ENCODE results near the gene DMAC2. TPM values are rescaled to one million over a fixed set of nuclear protein-coding genes. Genes with fewer than 3 reads are reported as not detected.

Gene DMAC2
- polyA plus RNA-seq, 4 donors = 67.8 to 122 (median 90.5) TPM

- H3K4me1 ChIP-seq (ENCODE audit: control insufficient read depth in 3 of 3, insufficient read depth in 2 of 3, low read depth in 1 of 3, low read length in 2 of 3) = peaks cover 3 to 8% (median 8%) of the 10 kb centered on the region in 3 donors
- no peak overlapping the region for H3K27ac ChIP-seq (ENCODE audit: low read depth in 1 of 3, low read length in 2 of 3)
- no peaks in the 10 kb centered on the region for H3K9me3 ChIP-seq (ENCODE audit: control insufficient read depth in 2 of 2, insufficient read depth in 1 of 2, low read depth in 1 of 2, low read length in 1 of 2)
- no peak overlapping the region for H3K4me3 ChIP-seq (ENCODE audit: low read depth in 1 of 3, low read length in 3 of 3)
- 24 to 49% (median 38%) methylated on average over 12 of the region's 12 CpGs for WGBS, 3 donors
- DNase-seq (peak in 1 of 2 donors; percentile 29), FAIRE-seq (no peak)
- H3K36me3 ChIP-seq (ENCODE audit: control insufficient read depth in 3 of 3, insufficient read depth in 2 of 3, low read depth in 1 of 3, low read length in 3 of 3) = peaks cover 0 to 38% (median 0%) of the 10 kb centered on the region in 3 donors
- no peaks in the 10 kb centered on the region for H3K27me3 ChIP-seq (ENCODE audit: control insufficient read depth in 3 of 3, insufficient read depth in 3 of 3, low read length in 3 of 3)
Measured at GRCh38 chr19:41403181-41403970, 36.3 kb downstream of the DMAC2 start.

GRCh38 chr19:41402010-41402409 lies 37.7 kb downstream of the DMAC2 start:
- whole genome bisulfite sequencing, 3 donors = 79 to 82% (median 81%) methylated on average over 3 of the region's 3 CpGs
- Histone ChIP-seq H3K27ac (ENCODE audit: low read depth in 1 of 3, low read length in 2 of 3) (no peak overlapping the region), H3K4me3 (ENCODE audit: low read depth in 1 of 3, low read length in 3 of 3) (no peak overlapping the region), H3K36me3 (ENCODE audit: control insufficient read depth in 3 of 3, insufficient read depth in 2 of 3, low read depth in 1 of 3, low read length in 3 of 3) (peaks cover 0 to 29% (median 0%) of the 10 kb centered on the region in 3 donors), H3K4me1 (ENCODE audit: control insufficient read depth in 3 of 3, insufficient read depth in 2 of 3, low read depth in 1 of 3, low read length in 2 of 3) (peaks cover 3 to 9% (median 7%) of the 10 kb centered on the region in 3 donors), H3K27me3 (ENCODE audit: control insufficient read depth in 3 of 3, insufficient read depth in 3 of 3, low read length in 3 of 3) (no peaks in the 10 kb centered on the region), H3K9me3 (ENCODE audit: control insufficient read depth in 2 of 2, insufficient read depth in 1 of 2, low read depth in 1 of 2, low read length in 1 of 2) (no peaks in the 10 kb centered on the region)
- FAIRE-seq = no peak
- DNase-seq = no peak

- WGBS, 3 donors = 69 to 81% (median 80%) methylated on average over 4 of the region's 4 CpGs
- H3K4me1 ChIP-seq (ENCODE audit: control insufficient read depth in 3 of 3, insufficient read depth in 2 of 3, low read depth in 1 of 3, low read length in 2 of 3) = peaks cover 3 to 9% (median 7%) of the 10 kb centered on the region in 3 donors
- FAIRE-seq = no peak
Measured at GRCh38 chr19:41401483-41401882, 38.2 kb downstream of the DMAC2 start.

GRCh38 chr19:41399525-41399924 lies 40.2 kb downstream of the DMAC2 start:
- H3K4me3 ChIP-seq (ENCODE audit: low read depth in 1 of 3, low read length in 3 of 3) = no peak overlapping the region
- no peak for FAIRE-seq
- H3K36me3 ChIP-seq (ENCODE audit: control insufficient read depth in 3 of 3, insufficient read depth in 2 of 3, low read depth in 1 of 3, low read length in 3 of 3) = peaks cover 0 to 22% (median 0%) of the 10 kb centered on the region in 3 donors
- peaks cover 3 to 9% (median 7%) of the 10 kb centered on the region in 3 donors for H3K4me1 ChIP-seq (ENCODE audit: control insufficient read depth in 3 of 3, insufficient read depth in 2 of 3, low read depth in 1 of 3, low read length in 2 of 3)
- H3K9me3 ChIP-seq (ENCODE audit: control insufficient read depth in 2 of 2, insufficient read depth in 1 of 2, low read depth in 1 of 2, low read length in 1 of 2) = no peaks in the 10 kb centered on the region
- no peaks in the 10 kb centered on the region for H3K27me3 ChIP-seq (ENCODE audit: control insufficient read depth in 3 of 3, insufficient read depth in 3 of 3, low read length in 3 of 3)
- WGBS, 3 donors = 85 to 93% (median 88%) methylated on average over 2 of the region's 2 CpGs
- no peak for DNase-seq
- H3K27ac ChIP-seq (ENCODE audit: low read depth in 1 of 3, low read length in 2 of 3) = no peak overlapping the region

More at GRCh38 chr19:41401483-41401882, 38.2 kb downstream of the DMAC2 start:
- Histone ChIP-seq H3K4me3 (ENCODE audit: low read depth in 1 of 3, low read length in 3 of 3) (no peak overlapping the region), H3K27me3 (ENCODE audit: control insufficient read depth in 3 of 3, insufficient read depth in 3 of 3, low read length in 3 of 3) (no peaks in the 10 kb centered on the region), H3K9me3 (ENCODE audit: control insufficient read depth in 2 of 2, insufficient read depth in 1 of 2, low read depth in 1 of 2, low read length in 1 of 2) (no peaks in the 10 kb centered on the region), H3K36me3 (ENCODE audit: control insufficient read depth in 3 of 3, insufficient read depth in 2 of 3, low read depth in 1 of 3, low read length in 3 of 3) (peaks cover 0 to 27% (median 0%) of the 10 kb centered on the region in 3 donors), H3K27ac (ENCODE audit: low read depth in 1 of 3, low read length in 2 of 3) (no peak overlapping the region)
- no peak for DNase-seq

- Histone ChIP-seq H3K27ac (ENCODE audit: low read depth in 1 of 3, low read length in 2 of 3) (no peak overlapping the region), H3K9me3 (ENCODE audit: control insufficient read depth in 2 of 2, insufficient read depth in 1 of 2, low read depth in 1 of 2, low read length in 1 of 2) (no peaks in the 10 kb centered on the region), H3K27me3 (ENCODE audit: control insufficient read depth in 3 of 3, insufficient read depth in 3 of 3, low read length in 3 of 3) (no peaks in the 10 kb centered on the region), H3K4me1 (ENCODE audit: control insufficient read depth in 3 of 3, insufficient read depth in 2 of 3, low read depth in 1 of 3, low read length in 2 of 3) (peaks cover 3 to 9% (median 7%) of the 10 kb centered on the region in 3 donors), H3K36me3 (ENCODE audit: control insufficient read depth in 3 of 3, insufficient read depth in 2 of 3, low read depth in 1 of 3, low read length in 3 of 3) (peaks cover 0 to 23% (median 0%) of the 10 kb centered on the region in 3 donors), H3K4me3 (ENCODE audit: low read depth in 1 of 3, low read length in 3 of 3) (peak overlapping the region in 1 of 3 donors; percentile 4)
- no peak for FAIRE-seq
- 77 to 89% (median 89%) methylated on average over 3 of the region's 3 CpGs for WGBS, 3 donors
- no peak for DNase-seq
Measured at GRCh38 chr19:41399091-41399490, 40.6 kb downstream of the DMAC2 start.

GRCh38 chr19:41398598-41398997 lies 41.1 kb downstream of the DMAC2 start:
- no peaks in the 10 kb centered on the region for H3K27me3 ChIP-seq (ENCODE audit: control insufficient read depth in 3 of 3, insufficient read depth in 3 of 3, low read length in 3 of 3)
- H3K9me3 ChIP-seq (ENCODE audit: control insufficient read depth in 2 of 2, insufficient read depth in 1 of 2, low read depth in 1 of 2, low read length in 1 of 2) = no peaks in the 10 kb centered on the region
- peak overlapping the region; percentile 84 to 93 (median 89) for H3K4me3 ChIP-seq (ENCODE audit: low read depth in 1 of 3, low read length in 3 of 3)
- WGBS, 3 donors = 28 to 56% (median 42%) methylated on average over 3 of the region's 3 CpGs
- no peak for DNase-seq
- no peak overlapping the region for H3K27ac ChIP-seq (ENCODE audit: low read depth in 1 of 3, low read length in 2 of 3)
- H3K4me1 ChIP-seq (ENCODE audit: control insufficient read depth in 3 of 3, insufficient read depth in 2 of 3, low read depth in 1 of 3, low read length in 2 of 3) = peaks cover 3 to 9% (median 7%) of the 10 kb centered on the region in 3 donors
- H3K36me3 ChIP-seq (ENCODE audit: control insufficient read depth in 3 of 3, insufficient read depth in 2 of 3, low read depth in 1 of 3, low read length in 3 of 3) = peaks cover 0 to 25% (median 0%) of the 10 kb centered on the region in 3 donors
- FAIRE-seq = no peak

- peaks cover 3 to 9% (median 7%) of the 10 kb centered on the region in 3 donors for H3K4me1 ChIP-seq (ENCODE audit: control insufficient read depth in 3 of 3, insufficient read depth in 2 of 3, low read depth in 1 of 3, low read length in 2 of 3)
- H3K36me3 ChIP-seq (ENCODE audit: control insufficient read depth in 3 of 3, insufficient read depth in 2 of 3, low read depth in 1 of 3, low read length in 3 of 3) = peaks cover 0 to 20% (median 0%) of the 10 kb centered on the region in 3 donors
- peak overlapping the region; percentile 34 to 93 (median 76) for H3K27ac ChIP-seq (ENCODE audit: low read depth in 1 of 3, low read length in 2 of 3)
- H3K4me3 ChIP-seq (ENCODE audit: low read depth in 1 of 3, low read length in 3 of 3) = peak overlapping the region; percentile 84 to 93 (median 89)
- no peak for FAIRE-seq
- DNase-seq = no peak
- H3K27me3 ChIP-seq (ENCODE audit: control insufficient read depth in 3 of 3, insufficient read depth in 3 of 3, low read length in 3 of 3) = no peaks in the 10 kb centered on the region
- 0 to 1% (median 0%) methylated on average over 5 of the region's 5 CpGs for WGBS, 3 donors
- no peaks in the 10 kb centered on the region for H3K9me3 ChIP-seq (ENCODE audit: control insufficient read depth in 2 of 2, insufficient read depth in 1 of 2, low read depth in 1 of 2, low read length in 1 of 2)
Measured at GRCh38 chr19:41398050-41398418, 41.7 kb downstream of the DMAC2 start.

GRCh38 chr19:41397086-41398049 lies 42.3 kb downstream of the DMAC2 start, which contains the start of the genes BCKDHA and EXOSC5:
Gene BCKDHA (plus strand): TSS chr19:41397818. CDS start chr19:41397828, 10 bp downstream.
Gene EXOSC5 (minus strand): TSS chr19:41397359. CDS start chr19:41397328, 31 bp downstream.
- H3K4me1 ChIP-seq (ENCODE audit: control insufficient read depth in 3 of 3, insufficient read depth in 2 of 3, low read depth in 1 of 3, low read length in 2 of 3) = peaks cover 3 to 9% (median 7%) of the 10 kb centered on the region in 3 donors
- peaks cover 0 to 21% (median 0%) of the 10 kb centered on the region in 3 donors for H3K36me3 ChIP-seq (ENCODE audit: control insufficient read depth in 3 of 3, insufficient read depth in 2 of 3, low read depth in 1 of 3, low read length in 3 of 3)
- WGBS, 3 donors = 0% methylated on average over 50 of the region's 50 CpGs
- peak within 1 kb of the TSS; percentile 34 to 93 (median 76) for H3K27ac ChIP-seq (ENCODE audit: low read depth in 1 of 3, low read length in 2 of 3)
- FAIRE-seq (no peak), DNase-seq (peak; percentile 100)
- H3K4me3 ChIP-seq (ENCODE audit: low read depth in 1 of 3, low read length in 3 of 3) = peak within 1 kb of the TSS; percentile 84 to 93 (median 89)
- no peaks in the 10 kb centered on the region for H3K9me3 ChIP-seq (ENCODE audit: control insufficient read depth in 2 of 2, insufficient read depth in 1 of 2, low read depth in 1 of 2, low read length in 1 of 2)
- no peaks in the 10 kb centered on the region for H3K27me3 ChIP-seq (ENCODE audit: control insufficient read depth in 3 of 3, insufficient read depth in 3 of 3, low read length in 3 of 3)
